ENCODE results near the gene ASCL5.

ASCL5 gene

GRCh38 chr1:201134405-201134804, 7.4 kb upstream of the ASCL5 start:
- no peak for DNase-seq

GRCh38 chr1:201131398-201131797, 4.4 kb upstream of the ASCL5 start:
- no peak for DNase-seq

GRCh38 chr1:201128962-201129361, 2.0 kb upstream of the ASCL5 start:
- DNase-seq, result no peak

GRCh38 chr1:201128476-201128875, 1.5 kb upstream of the ASCL5 start:
- no peak for DNase-seq

GRCh38 chr1:201127755-201128455, 921 bp upstream of the ASCL5 start:
- no peak for DNase-seq

GRCh38 chr1:201126463-201126831, 537 bp downstream of the ASCL5 start:
- no peak for DNase-seq

GRCh38 chr1:201125800-201126199, 1.2 kb downstream of the ASCL5 start:
- no peak for DNase-seq

GRCh38 chr1:201125019-201125418, 2.0 kb downstream of the ASCL5 start:
- DNase-seq, result no peak

GRCh38 chr1:201123866-201124265, 3.1 kb downstream of the ASCL5 start:
- DNase-seq, result no peak

- DNase-seq, result no peak
These were observed 4.5 kb downstream of the ASCL5 start for GRCh38 chr1:201122321-201122957.

GRCh38 chr1:201119206-201120197, 7.5 kb downstream of the ASCL5 start:
- DNase-seq, result peak; percentile 28 to 57

- DNase-seq, result no peak
These were observed 10.9 kb downstream of the ASCL5 start for GRCh38 chr1:201116091-201116490.

- DNase-seq, result no peak
These were observed 11.5 kb downstream of the ASCL5 start for GRCh38 chr1:201115390-201115937.

- DNase-seq, result peak; percentile 61 to 78
These were observed 12.5 kb downstream of the ASCL5 start for GRCh38 chr1:201114245-201115131.

- no peak for DNase-seq
These were observed 13.3 kb downstream of the ASCL5 start for GRCh38 chr1:201113451-201114244.

- DNase-seq, result no peak
These were observed 14.1 kb downstream of the ASCL5 start for GRCh38 chr1:201112926-201113325.

- DNase-seq, result no peak
These were observed 14.7 kb downstream of the ASCL5 start, which contains the start of gene CACNA1S for GRCh38 chr1:201112173-201112731. Gene CACNA1S, minus strand, starts transcription at chr1:201112426. Its CDS starts 87 bp downstream, at chr1:201112339.

GRCh38 chr1:201111672-201112071, 15.3 kb downstream of the ASCL5 start:
- no peak for DNase-seq

- DNase-seq, result no peak
These were observed 15.8 kb downstream of the ASCL5 start for GRCh38 chr1:201111156-201111555.

- DNase-seq, result no peak
These were observed 16.4 kb downstream of the ASCL5 start for GRCh38 chr1:201110616-201111015.

GRCh38 chr1:201110138-201110537, 16.8 kb downstream of the ASCL5 start:
- DNase-seq, result no peak

Data from CD4-positive, alpha-beta T cell treated with Interferon alpha-2 for 1 hour (primary cell).